Activated T-cell treated with anti-CD3 and anti-CD28 coated beads, Interleukin-2, amount 50 U/mL, for 1 hour (primary cell): ENCODE measurements around the gene CXCR3.
"Not testable (repeated sequence)": the region's sequence is repeated elsewhere in the genome, so short reads cannot be mapped to it uniquely, and the experiment has no call there.

Experiments used
- DNase-seq: peaks from one replicate; pipeline ENCODE4 v3.0.0-alpha.2; 2020

The CXCR3 gene

DNA sequence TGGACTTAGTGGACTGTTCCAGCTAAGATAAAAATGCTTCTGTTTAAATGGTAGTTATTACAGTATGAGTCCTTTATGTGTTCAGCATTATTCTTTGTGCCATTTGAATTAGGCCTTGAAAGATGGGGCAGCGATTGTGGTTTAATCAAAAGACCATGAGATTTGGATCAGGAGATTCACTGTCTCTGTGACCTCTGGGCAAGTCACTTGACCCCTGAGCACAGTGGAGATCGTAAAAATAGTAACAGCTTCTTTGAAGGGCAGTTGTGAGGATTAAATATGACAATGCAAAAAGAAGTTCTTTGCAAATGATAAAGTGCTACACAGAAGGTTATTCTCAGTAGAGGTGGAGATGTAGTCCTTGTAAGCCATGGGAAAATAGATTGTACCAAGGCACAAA is 10.8 kb downstream of the CXCR3 start:
- no peak for DNase-seq

DNA sequence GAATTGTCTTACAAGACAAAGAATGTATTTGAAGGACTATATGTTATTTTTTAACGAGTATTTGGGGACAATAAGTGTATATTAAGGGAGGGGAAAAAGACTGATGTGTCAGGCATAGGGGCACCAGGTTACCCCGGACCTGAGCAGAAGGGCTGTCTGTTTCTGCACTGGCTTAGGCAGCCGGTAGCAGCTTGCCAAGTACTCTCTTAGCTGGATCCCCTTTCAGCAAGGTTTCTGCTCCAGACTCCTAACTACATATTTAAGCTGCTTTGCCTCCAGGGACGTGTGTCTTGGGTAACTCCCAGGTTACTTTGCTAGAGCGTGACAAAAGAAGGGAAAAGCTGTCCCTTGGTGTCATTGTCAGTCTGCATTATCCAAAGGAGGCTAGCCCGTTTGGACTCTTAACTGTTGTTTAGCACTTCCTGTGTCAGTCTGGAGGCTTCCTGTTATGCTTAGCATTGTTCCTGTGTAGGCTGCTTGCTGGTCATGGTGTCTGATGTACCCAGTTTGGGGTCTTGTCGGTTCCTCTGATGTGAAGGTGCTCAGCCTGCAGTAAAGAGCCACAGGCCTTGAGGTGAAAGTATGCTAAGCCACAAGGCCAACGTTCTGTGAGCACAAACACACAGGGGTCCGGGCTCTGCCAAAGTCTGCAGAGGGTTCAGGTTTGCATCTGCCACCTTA is 11.6 kb downstream of the CXCR3 start:
- DNase-seq: no peak

GRCh38 chrX:71604796-71605568 is 13.3 kb downstream of the CXCR3 start:
- no peak for DNase-seq

DNA sequence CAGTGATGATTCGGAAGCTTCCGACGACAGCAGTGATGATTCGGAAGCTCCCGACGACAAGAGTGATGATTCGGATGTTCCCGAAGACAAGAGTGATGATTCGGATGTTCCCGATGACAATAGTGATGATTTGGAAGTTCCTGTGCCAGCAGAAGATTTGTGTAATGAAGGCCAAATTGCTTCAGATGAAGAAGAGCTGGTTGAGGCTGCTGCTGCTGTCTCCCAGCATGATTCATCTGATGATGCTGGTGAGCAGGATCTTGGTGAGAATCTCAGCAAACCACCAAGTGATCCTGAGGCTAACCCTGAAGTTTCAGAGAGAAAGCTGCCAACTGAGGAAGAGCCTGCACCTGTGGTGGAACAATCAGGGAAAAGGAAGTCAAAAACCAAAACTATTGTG is 14.2 kb downstream of the CXCR3 start:
- no peak for DNase-seq

- DNase-seq: no peak
Observed at GRCh38 chrX:71603618-71604017, 14.7 kb downstream of the CXCR3 start.

DNA sequence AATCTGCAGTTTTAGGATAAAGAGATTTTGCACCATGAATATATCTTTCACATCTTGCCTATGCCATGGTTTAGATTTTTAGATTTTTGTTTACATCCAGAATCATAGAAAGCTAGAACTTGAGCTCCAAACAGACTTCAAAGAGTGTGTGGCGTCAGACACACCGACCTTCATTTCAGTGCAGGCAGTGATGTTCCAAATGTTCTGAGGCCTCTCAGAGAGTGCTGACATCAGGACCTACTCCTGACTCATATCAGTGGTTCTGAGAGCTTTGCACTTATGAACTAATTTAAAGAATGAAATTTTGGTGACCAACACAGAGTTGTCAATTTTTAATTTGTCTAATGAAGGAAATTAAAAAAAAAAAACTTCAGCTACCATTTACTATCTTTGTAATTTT is 18.3 kb downstream of the CXCR3 start:
- no peak for DNase-seq

GRCh38 chrX:71593210-71593609 is 25.1 kb downstream of the CXCR3 start:
- DNase-seq: not testable (repeated sequence)

GRCh38 chrX:71586929-71587328 is 31.4 kb downstream of the CXCR3 start:
- DNase-seq: no peak

- DNase-seq: no peak
Observed at GRCh38 chrX:71581210-71581609, 37.1 kb downstream of the CXCR3 start.

DNA sequence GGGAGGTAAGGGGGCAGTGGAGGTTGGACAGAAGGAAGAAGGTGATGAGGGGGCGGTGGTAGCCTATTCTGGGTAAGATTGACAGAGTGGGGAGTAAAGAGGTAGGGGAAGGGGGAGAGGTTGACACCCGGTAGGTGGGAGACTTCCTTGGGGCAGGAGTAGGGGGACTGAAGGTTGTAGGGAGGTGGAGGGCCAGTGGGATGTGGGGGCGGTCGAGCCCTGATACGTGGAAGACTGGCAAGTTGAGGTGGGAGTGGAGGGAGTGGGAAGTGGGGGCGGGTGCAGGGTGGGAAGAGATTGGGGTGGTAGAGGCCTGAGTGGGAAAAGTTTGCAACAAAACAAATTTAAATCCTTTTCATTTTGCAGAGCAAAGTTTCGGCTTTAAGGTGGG is 38.3 kb downstream of the CXCR3 start:
- DNase-seq: no peak

DNA sequence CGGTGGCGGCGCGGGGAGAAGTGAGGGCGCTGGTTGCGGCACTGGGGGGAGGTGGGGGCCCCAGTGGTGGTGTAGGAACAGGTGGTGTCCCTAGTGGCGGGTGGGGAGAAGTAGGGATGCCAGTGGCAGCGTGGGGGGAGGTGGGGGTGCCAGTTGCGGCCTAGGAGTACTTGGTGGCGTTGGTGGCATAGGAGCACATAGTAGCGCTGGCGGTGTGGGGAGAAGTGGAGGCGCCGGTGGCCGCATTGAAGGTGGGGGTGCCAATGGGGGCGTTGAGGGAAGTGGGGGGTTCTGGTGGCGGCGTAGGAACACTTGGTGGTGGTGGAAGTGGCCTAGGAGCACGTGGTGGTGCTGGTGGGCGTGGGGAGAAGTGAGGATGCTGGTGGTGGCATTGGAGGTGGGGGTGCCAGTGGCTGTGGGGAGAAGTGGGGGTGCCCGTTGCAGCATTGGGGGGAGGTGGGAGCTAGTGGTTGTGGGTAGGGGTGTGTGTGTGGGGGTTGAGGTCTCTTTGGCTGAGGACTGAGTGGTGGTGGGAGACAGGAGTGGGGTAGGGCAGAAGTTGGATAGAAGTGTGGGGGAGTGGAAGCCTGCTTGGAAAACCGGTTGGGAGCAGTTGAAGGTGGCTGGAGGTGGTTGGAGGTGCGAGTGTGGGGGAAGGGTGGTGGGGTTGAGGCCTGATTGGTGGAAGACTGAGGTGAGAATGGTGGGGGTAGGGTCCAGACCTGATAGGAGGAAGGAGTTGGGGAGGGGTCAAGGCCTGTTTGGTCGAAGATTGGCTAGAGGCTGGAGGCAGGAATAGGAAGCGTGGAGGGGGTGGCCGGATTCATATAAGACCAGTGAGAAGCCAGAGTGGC is 38.9 kb downstream of the CXCR3 start:
- no peak for DNase-seq

- DNase-seq: no peak
Observed at GRCh38 chrX:71578253-71579135, 39.8 kb downstream of the CXCR3 start, which contains the start of gene GCNA. Gene GCNA, plus strand, starts transcription at chrX:71578437. Its CDS starts 2,385 bp downstream, at chrX:71580822.

DNA sequence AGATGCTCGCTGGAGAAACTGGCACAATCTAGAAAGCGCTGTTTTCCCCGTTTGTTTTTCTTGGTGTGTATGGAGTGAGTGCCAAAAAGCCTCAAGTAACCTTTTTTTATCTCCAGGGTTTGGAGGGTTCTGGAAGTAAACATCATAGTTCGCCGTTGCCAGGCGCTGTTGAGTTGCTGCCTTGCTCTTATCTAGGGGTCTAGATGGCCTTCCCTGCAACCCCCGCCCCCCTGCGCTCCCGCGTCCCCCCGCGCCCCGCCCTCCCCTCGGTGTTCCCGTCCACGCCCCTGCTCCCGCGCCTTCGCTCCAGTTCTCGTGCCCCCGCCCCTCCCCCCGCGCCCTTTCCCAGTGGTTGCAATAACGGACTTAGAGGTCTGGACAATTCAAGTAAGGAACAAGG is 40.6 kb downstream of the CXCR3 start:
- no peak for DNase-seq

- no peak for DNase-seq
Observed at GRCh38 chrX:71573590-71573989, 44.7 kb downstream of the CXCR3 start.

DNA sequence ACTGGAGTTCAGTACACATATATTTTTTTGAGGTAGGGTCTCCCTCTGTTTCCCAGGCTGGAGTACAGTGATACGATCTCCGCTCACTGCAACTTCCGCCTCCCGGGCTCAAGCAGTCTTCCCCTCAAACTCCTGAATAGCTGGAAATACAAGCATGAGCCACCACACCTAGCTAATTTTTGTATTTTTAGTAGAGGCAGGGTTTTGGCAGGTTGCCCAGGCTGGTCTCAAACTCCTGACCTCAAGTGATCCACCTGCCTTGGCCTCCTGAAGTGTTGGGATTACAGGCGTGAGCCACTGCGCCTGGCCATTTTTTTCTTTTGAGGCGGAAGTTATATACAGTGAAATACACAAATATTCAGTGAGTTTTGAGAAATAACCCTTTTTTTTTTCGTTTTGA is 46.9 kb downstream of the CXCR3 start:
- DNase-seq: not testable (repeated sequence)
